Activated CD4-positive, CD25-positive, alpha-beta regulatory T cell (primary cell): Measurements from ENCODE around the gene RDH8.
"Not testable (repeated sequence)": the region's sequence is repeated elsewhere in the genome, so short reads cannot be mapped to it uniquely, and the experiment has no call there.

ENCODE experiments used
- DNase-seq, 4 experiments: peaks; one replicate each; lab custom pipeline; 2025; lab: John Stamatoyannopoulos, UW

The RDH8 gene

DNA sequence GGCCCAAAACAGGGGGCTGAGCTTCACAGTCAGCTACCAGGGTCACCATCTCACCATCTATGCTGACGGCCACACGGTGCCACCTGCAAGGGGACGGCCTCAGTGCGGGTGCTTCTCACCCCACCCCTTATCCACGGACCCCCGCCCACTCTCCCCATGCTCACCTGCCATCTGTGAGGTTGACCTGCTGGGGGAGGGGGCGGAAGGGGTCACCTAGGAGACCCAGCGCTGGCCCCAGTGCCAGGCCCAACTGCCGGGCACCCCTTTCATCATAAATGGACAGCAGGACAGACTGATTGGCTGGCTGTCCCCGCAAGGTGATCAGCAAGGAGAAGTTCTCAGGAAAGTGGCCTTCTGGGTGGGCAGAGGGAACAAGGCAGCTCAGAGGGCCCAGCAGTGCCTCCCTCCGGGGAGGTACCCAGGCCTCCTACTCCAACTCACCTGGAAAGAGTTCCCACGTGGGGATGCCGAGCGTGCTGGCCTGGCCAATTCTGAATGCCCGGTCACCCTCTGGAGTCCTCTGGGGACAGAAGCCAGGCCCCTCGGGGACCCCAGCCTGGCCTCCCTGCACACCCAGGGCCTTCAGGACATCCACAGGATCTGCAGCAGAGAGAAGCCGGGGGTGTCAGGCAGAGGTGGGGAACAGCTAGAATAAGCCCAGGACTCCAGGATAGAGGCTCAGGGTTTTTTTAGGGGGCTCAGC lies 7.5 kb upstream of the RDH8 start:
- no peak for DNase-seq

- DNase-seq: no peak
These were observed 7.0 kb upstream of the RDH8 start for GRCh38 chr19:10006335-10006708.

GRCh38 chr19:10006752-10007323 lies 6.4 kb upstream of the RDH8 start:
- no peak for DNase-seq

GRCh38 chr19:10007371-10008183 lies 5.7 kb upstream of the RDH8 start:
- no peak for DNase-seq

DNA sequence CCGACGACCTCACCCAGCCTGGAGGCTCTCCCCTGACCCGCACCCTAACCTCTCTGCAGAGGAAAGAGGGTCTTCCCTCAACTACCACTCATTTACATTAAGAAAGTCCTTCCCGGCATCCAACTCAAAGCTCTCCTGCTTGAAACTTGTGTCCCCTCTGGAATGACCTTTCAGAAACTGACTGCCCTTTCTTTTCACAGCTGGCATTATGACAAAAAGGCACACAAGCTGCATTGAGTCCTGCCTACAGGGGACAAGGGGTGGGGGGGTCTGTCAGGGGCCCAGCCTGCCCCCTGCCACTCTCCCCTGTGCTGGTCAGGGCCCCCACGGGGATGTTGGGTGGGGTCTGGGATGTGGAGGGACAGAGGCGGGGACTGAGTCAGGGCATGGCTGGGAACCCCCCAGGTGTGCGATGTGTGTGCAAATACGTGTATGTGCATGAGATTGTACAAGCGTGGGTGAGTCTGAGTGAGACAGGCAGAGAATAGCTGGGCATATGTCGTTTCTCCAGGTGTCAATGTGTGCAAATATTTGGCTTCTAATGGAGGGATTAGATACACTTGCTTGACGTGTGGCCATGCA lies 5.0 kb upstream of the RDH8 start:
- no peak for DNase-seq

- no peak for DNase-seq
These were observed 3.5 kb upstream of the RDH8 start for GRCh38 chr19:10009714-10010224.

DNA sequence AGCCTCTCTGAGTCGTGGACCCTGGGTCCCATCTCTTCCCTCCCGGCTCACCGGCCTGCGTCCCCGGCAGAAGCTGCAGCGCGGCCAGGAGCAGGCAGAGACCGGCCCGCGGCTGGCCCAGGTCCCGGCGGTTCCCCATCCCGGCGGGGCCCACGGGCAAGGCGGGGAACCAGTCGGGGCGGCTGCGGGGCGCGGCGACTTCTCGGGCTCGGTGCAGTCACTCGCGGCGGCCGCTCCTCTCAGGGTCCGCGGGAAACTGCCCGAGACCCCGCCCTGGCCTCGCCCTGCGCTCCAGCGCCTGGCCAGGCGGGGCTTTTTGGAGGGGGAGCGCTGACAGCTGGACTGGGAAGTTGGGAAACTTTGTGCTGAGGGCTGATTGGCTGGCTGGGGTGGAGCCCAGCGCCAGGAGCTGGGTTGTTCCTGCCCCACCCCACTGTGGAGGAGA lies 3.0 kb upstream of the RDH8 start, which contains the start of gene COL5A3:
Gene COL5A3 (minus strand): TSS at position 258 of the 445 bp plus-strand sequence. CDS start 119 bp downstream, at position 139.
- no peak for DNase-seq

GRCh38 chr19:10010939-10011338 lies 2.3 kb upstream of the RDH8 start:
- DNase-seq: no peak

GRCh38 chr19:10011974-10012373 lies 1.3 kb upstream of the RDH8 start:
- DNase-seq: no peak

DNA sequence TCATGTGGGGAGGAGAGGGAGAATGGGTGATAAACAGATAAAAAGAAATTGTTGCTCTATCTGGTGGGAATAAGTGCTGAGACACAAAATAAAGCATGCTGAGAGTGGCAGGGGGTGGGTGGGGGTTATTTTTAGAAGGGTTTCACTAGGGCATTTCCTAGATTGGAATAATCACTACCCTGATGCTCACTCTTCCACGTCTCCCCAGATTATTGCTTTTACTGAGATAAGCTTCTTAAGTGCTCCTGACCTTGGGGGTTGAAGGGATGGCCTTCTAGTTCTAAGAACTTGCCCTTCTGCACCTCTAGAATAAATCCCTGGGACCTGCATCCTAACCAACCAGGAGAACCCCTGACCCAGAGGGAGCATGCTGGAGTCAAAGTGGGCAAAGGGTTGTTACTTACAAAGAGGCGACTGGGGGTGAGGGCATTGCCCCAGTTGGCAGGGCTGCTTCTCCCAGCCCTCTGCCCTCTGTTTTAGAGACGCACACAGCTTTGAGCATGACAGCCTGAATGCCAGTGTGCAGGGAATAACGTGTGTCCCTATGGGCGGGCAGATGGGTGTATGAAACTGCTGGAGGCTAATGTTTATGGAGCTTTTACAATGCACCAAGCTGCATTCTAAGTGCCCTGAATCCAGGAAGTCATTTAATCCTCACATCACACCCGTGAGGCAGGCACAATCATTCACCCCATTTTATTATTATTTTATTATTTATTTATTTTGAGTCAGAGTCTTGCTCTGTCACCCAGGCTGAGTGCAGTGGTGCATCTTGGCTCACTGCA lies 743 bp downstream of the RDH8 start:
- DNase-seq: no peak

DNA sequence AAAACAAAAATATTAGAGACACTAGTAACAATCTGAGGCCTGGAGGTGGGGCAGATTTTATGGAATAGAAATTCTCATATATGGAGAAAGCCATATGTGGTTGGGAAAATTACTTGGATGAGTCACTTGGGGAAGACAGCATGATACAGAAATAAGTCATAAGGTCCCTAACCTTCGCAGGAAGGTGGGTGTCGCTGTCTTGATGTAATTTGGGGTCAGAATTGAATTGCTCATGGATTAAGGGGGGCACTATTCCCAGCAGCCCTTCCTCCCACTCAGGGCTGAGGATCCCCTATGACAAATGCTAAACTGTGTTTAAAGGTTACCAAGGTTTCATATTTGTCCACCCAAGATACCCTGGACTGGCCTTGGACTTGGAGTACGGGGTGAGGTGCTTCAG lies 5.0 kb downstream of the RDH8 start:
- no peak for DNase-seq

DNA sequence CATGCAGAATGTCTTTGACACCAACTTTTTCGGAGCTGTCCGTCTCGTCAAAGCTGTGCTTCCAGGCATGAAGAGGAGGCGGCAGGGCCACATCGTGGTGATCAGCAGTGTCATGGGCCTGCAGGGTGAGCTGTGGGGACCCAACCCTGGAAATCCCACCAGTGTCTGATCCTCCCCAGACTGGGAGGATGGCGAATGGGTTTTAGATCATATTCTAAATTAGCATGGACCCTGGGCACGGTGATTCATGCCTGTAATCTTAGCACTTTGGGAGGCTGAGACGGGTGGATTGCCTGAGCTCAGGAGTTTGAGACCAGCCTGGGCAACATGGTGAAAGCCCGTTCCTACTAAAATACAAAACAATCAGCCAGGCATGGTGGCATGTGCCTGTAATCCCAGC lies 5.5 kb downstream of the RDH8 start:
- DNase-seq: no peak

DNA sequence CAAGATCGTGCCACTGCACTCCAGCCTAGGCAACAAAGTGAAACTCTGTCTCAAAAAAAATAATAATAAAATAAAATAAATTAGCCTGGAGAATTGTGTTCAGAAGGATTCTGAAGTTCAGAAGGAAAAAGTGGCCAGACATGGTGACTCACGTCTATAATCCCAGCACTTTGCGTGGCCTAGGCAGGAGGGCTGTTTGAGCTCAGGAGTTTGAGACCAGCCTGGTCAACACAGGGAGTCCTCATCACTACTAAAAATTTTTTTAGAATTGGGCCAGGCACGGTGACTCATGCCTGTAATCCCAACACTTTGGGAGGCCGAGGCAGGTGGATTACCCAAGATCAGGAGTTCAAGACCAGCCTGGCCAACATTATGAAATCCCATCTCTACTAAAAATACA lies 6.0 kb downstream of the RDH8 start:
- DNase-seq: no peak

DNA sequence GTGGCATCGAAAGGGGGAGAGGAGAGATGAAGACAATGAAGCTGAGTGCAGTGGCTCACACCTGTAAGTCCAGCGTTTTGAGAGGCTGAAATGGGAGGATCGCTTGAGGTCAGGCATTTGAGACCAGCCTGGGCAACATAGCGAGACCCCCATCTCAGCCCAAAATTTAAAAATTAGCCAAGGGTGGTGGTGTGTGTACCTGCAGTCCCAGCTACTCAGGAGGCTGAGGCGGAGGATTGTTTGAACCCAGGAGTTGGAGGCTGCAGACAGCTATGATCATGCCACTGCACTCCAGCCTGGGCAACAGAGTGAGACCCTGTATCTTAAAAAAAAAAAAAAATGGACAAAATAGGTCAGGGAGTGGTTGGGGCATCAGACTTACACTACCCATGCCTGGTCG lies 7.6 kb downstream of the RDH8 start:
- DNase-seq: no peak

DNA sequence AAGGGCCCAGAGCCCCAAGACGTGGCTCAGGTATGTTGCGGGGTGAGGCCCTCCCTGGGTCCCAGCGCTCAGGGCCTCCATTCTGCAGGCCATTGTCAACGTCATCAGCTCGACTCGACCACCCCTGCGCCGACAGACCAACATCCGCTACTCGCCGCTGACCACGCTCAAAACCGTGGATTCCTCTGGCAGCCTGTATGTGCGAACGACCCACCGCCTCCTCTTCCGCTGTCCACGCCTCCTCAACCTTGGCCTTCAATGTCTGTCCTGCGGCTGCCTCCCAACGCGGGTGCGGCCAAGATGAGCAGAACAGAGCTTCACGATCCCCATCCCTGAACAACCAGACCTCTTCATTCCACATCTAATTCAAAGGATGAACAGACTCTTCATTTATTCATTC lies 8.2 kb downstream of the RDH8 start:
- no peak for DNase-seq

DNA sequence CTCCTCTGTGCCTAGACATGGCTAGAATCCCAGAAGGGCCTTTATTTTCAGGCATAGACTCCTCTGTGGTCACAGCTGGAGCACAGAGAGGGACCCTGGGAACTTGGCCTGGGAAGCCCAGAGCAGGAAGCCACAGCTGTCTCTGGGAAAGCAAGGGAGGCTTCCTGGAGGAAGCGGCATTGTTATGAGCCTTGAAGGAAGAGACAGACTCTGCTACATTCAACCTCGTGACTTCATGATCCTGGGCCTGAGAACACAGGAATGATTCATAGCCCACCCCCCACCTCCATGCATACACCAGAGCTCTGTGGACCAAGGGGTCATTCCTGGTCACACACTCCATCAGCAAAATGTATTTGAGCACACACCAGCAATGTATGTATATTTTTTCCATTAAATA lies 8.6 kb downstream of the RDH8 start:
- DNase-seq: no peak

GRCh38 chr19:10023096-10023495 lies 9.8 kb downstream of the RDH8 start:
- not testable (repeated sequence) for DNase-seq

DNA sequence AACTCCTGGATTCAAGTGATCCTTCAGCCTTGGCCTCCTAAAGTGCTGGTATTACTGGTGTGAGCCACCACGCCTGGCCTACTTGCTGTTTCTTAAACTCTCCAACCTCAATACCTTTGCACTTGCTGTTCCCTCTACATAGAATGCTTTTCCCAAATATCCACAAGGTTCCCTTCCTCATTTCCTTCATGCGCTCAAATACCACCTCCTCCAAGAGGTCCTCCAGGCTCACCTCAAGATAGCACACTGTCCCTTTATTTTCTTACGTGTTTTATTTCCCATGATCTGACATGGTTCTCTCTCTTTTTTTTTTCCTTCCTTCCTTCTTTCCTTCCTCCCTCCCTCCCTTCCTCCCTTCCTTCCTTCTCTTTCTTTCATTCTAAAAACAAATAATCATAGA lies 13.5 kb downstream of the RDH8 start:
- no peak for DNase-seq

DNA sequence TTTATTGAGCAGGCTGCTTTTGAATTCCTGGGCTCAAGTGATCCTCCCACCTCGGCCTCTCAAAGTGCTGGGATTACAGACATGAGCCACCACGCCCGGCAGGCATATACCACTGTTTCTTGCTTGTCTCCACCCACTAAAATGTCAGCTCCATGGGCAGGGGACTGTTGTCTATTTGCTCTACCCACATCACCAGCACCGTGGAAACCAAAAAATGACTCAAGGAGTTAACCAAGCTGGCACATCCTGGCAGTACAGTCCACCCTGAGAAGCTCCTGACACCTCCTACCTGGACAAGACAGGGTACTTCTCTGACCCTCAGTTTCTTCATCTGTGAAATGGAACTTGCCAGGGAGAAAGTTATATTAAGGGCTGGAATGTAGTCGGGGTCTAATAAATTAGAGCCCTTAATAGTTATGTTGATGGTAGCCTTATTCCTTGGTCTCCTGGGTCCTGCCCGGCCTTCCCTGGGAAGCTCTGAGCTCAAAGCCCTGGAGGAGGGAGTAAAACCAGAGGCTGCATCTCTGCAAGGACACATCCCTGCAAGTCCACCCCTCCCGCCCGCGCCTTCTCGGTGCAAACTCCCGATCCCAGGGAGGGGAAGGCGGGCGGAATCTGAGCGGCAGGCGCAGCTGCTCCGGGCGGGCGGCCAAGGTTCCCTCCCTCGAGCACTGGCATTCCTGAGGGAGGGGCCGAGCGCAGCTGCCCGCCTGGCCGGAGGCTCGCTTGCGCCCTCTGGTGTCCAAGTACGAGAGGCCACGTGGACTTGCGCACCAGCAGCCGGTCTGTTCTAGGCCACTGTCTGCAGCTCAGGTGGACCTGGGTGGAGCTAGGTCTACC lies 14.1 kb downstream of the RDH8 start:
- peak; percentile 47 to 70 (median 56) for DNase-seq

GRCh38 chr19:10033614-10034013 lies 20.3 kb downstream of the RDH8 start:
- no peak for DNase-seq

DNA sequence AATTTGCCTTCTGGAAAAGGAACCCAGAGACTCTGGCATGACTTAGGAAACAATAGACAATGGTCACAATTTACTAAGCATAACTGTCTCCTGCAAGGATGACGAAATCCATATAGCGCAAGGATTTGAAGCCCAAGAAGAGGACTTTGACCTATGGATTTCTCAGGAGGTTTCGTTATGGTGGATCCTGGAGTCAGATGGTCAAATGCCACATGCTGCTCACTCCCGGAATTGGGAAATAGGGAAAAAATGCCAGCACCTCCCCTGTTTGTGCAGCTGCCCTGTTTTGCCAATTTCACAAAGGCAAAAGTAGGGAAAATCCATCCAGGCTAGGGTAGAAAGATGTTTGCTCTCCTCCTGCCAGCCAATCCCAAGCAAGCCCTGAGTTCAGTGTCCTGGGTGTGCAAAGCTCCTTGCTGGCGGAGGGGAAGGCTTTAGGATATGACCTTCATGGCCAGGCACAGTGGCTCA lies 23.4 kb downstream of the RDH8 start:
- no peak for DNase-seq
